ENCODE results near the gene CSMD2. TPM values are rescaled to one million over a fixed set of nuclear protein-coding genes. Genes with fewer than 3 reads are reported as not detected.

CSMD2 gene
- total and polyA plus RNA-seq, 2 experiments from 2014 or later, result 5.3 to 16.6 TPM

- TF ChIP-seq ZNF462 (CRISPR knock-in tag; IDR thresholded peaks at IDR 0.05), result no peak
- TF ChIP-seq JUNB (IDR thresholded peaks at IDR 0.05; ENCODE audit: unreplicated experiment), result no peak
- TF ChIP-seq CTCF (conservative IDR thresholded peaks at IDR 0.05; ENCODE audit: low read depth in 2 of 2), result no peak
Measured at GRCh38 chr1:33821291-33821690, 343.7 kb downstream of the CSMD2 start (continued).

- Mint-ChIP-seq H3K36me3 (ENCODE audit: low read depth) (peaks cover 21% of the 10 kb centered on the region), H3K27me3 (ENCODE audit: insufficient read depth, low read depth, poor library complexity) (peaks cover 3% of the 10 kb centered on the region), H3K4me3 (no peak overlapping the region), H3K27ac (no peak overlapping the region), H3K4me1 (no peaks in the 10 kb centered on the region; the same call in 2 of the 3 replicates), H3K9me3 (peaks cover under 1% of the 10 kb centered on the region; the same call in 1 of the 3 replicates)
- no peak for TF ChIP-seq ZNF331 (CRISPR knock-in tag; IDR thresholded peaks at IDR 0.05; ENCODE audit: low read depth)
- no peak for TF ChIP-seq NANOG (IDR thresholded peaks at IDR 0.05; ENCODE audit: borderline replicate concordance)
- TF ChIP-seq EZH2phosphoT487 (IDR thresholded peaks at IDR 0.05; ENCODE audit: unreplicated experiment), result no peak
- no peak for TF ChIP-seq JUNB (IDR thresholded peaks at IDR 0.05; ENCODE audit: unreplicated experiment)
- no peak for TF ChIP-seq POLR2AphosphoS5 (IDR thresholded peaks at IDR 0.05; ENCODE audit: low read depth)
- no peak for TF ChIP-seq ZNF114 (CRISPR knock-in tag; IDR thresholded peaks at IDR 0.05)
- no peak for TF ChIP-seq STAT1 (IDR thresholded peaks at IDR 0.05; ENCODE audit: unreplicated experiment)
- no peak for TF ChIP-seq ETS1 (IDR thresholded peaks at IDR 0.05)
- no peaks in the 10 kb centered on the region for H3K27me3 ChIP-seq (ENCODE audit: insufficient read depth)
- H4K20me1 ChIP-seq (replicated peaks; ENCODE audit: insufficient read depth), result no peaks in the 10 kb centered on the region
- no peaks in the 10 kb centered on the region for H3K4me1 ChIP-seq (ENCODE audit: insufficient read depth)
- no peaks in the 10 kb centered on the region for H3F3A ChIP-seq (replicated peaks; ENCODE audit: low read depth)
- no peak for ATAC-seq
- no peaks in the 10 kb centered on the region for H3K79me2 ChIP-seq (replicated peaks; ENCODE audit: insufficient read depth)
- H3K27ac ChIP-seq (ENCODE audit: low read depth), result no peak overlapping the region
- no peak overlapping the region for H3K4me3 ChIP-seq
- DNase-seq (ENCODE audit: low spot score), result no peak
- no peak overlapping the region for H3K4me2 ChIP-seq
- no peak overlapping the region for H2AFZ ChIP-seq
- H3K9me2 ChIP-seq (ENCODE audit: insufficient read depth), result 0 out of 2 replicates have a peak, but pooled peaks cover 2% of the 10 kb centered on the region
- H3K36me3 ChIP-seq (ENCODE audit: insufficient read depth), result no peaks in the 10 kb centered on the region
Measured at GRCh38 chr1:33820804-33821203, 344.2 kb downstream of the CSMD2 start.
